GM04504 (cell line): ENCODE data around the gene DENND1A.

Source experiments
- DNase-seq: peaks from one replicate; pipeline ENCODE4 v3.0.0-alpha.2; 2012; ENCODE audit warnings: low read depth

Gene DENND1A

GRCh38 chr9:123485216-123485615 is 444.7 kb downstream of the DENND1A start:
- DNase-seq = no peak

- DNase-seq = no peak
Observed at GRCh38 chr9:123484130-123484529, 445.8 kb downstream of the DENND1A start.

- no peak for DNase-seq
Observed at GRCh38 chr9:123483191-123483803, 446.6 kb downstream of the DENND1A start.

- no peak for DNase-seq
Observed at GRCh38 chr9:123482295-123482968, 447.5 kb downstream of the DENND1A start.

- DNase-seq = no peak
Observed at GRCh38 chr9:123481209-123481865, 448.6 kb downstream of the DENND1A start.

- DNase-seq = no peak
Observed at GRCh38 chr9:123480791-123481190, 449.1 kb downstream of the DENND1A start.

GRCh38 chr9:123480096-123480495 is 449.8 kb downstream of the DENND1A start:
- no peak for DNase-seq

GRCh38 chr9:123478967-123479602 is 450.8 kb downstream of the DENND1A start:
- no peak for DNase-seq

GRCh38 chr9:123478160-123478559 is 451.8 kb downstream of the DENND1A start:
- no peak for DNase-seq

GRCh38 chr9:123475407-123475806 is 454.5 kb downstream of the DENND1A start:
- no peak for DNase-seq

- DNase-seq = no peak
Observed at GRCh38 chr9:123472862-123473614, 456.9 kb downstream of the DENND1A start.

GRCh38 chr9:123471843-123472570 is 457.9 kb downstream of the DENND1A start:
- no peak for DNase-seq

GRCh38 chr9:123470991-123471770 is 458.7 kb downstream of the DENND1A start:
- DNase-seq = no peak

GRCh38 chr9:123470121-123470782 is 459.7 kb downstream of the DENND1A start:
- no peak for DNase-seq

- DNase-seq = no peak
Observed at GRCh38 chr9:123469282-123469681, 460.6 kb downstream of the DENND1A start.

GRCh38 chr9:123468541-123468940 is 461.4 kb downstream of the DENND1A start:
- DNase-seq = no peak

- DNase-seq = no peak
Observed at GRCh38 chr9:123465304-123465703, 464.6 kb downstream of the DENND1A start.

- peak; percentile 17 for DNase-seq
Observed at GRCh38 chr9:123460091-123460490, 469.8 kb downstream of the DENND1A start.

GRCh38 chr9:123457583-123457982 is 472.3 kb downstream of the DENND1A start:
- no peak for DNase-seq

GRCh38 chr9:123456011-123456410 is 473.9 kb downstream of the DENND1A start:
- no peak for DNase-seq
